Subcutaneous adipose tissue (tissue), 4 donors: ENCODE results near the gene FAH. TPM values are rescaled to one million over a fixed set of nuclear protein-coding genes. Genes with fewer than 3 reads are reported as not detected.

Experiments
- CTCF ChIP-seq: fragments of 450-650 bp; IDR thresholded peaks from one replicate; pipeline ENCODE4 v1.5.1; 2016; ENCODE audit warnings: low read depth, mild to moderate bottlenecking, control low read depth, antibody characterized with exemption, moderate library complexity
- total RNA-seq, 4 donors: library from RNA; depleted of rRNA; stranded (reverse); fragments of >200 nt; gene quantifications; one replicate each; pipeline ENCODE4 v1.1.0, GENCODE V29; 2016

FAH gene
- total RNA-seq, 4 donors from 2014 or later: 87.6 to 196 (median 109) TPM

- TF ChIP-seq CTCF: no peak
Measured at GRCh38 chr15:80163897-80164296, 11.1 kb downstream of the FAH start.

- TF ChIP-seq CTCF: no peak
Measured at GRCh38 chr15:80167936-80168335, 15.1 kb downstream of the FAH start.

GRCh38 chr15:80168421-80168820 is 15.6 kb downstream of the FAH start:
- no peak for TF ChIP-seq CTCF

GRCh38 chr15:80169768-80170357 is 17.1 kb downstream of the FAH start:
- no peak for TF ChIP-seq CTCF

GRCh38 chr15:80170596-80170995 is 17.8 kb downstream of the FAH start:
- no peak for TF ChIP-seq CTCF

GRCh38 chr15:80171787-80172186 is 19.0 kb downstream of the FAH start:
- TF ChIP-seq CTCF: no peak

GRCh38 chr15:80172401-80172800 is 19.6 kb downstream of the FAH start:
- no peak for TF ChIP-seq CTCF
